ENCODE measurements around the gene GOLGA8J. TPM values are rescaled to one million over a fixed set of nuclear protein-coding genes. Genes with fewer than 3 reads are reported as not detected.

Gene GOLGA8J
- polyA plus RNA-seq, 2 donors, result not detected

Other genes with a start within 250 kb of the GOLGA8J start
- under 1 TPM in 1 of 2 donors, not detected in 1; 0.05 TPM for gene GOLGA8T, start 52.1 kb downstream of the GOLGA8J start, polyA plus RNA-seq

Data from esophagus (tissue), 2 donors.